HL-60 (cell line): ENCODE data around the gene DRC3.

ENCODE experiments used
- CTCF ChIP-seq: IDR thresholded peaks from one replicate; pipeline ENCODE4 v1.5.1; 2011; ENCODE audit warnings: low read length, control low read depth, inconsistent platforms; ENCODE audit not compliant: insufficient read depth
- POLR2AphosphoS5 ChIP-seq: IDR thresholded peaks from 2 replicates; pipeline ENCODE4 v1.6.1; 2012; ENCODE audit warnings: low read depth

- TF ChIP-seq CTCF (no peak), POLR2AphosphoS5 (no peak)
These were observed 24.7 kb upstream of the DRC3 start for GRCh38 chr17:17947966-17948365.
